GM21526 (cell line): ENCODE results near the gene INSR.

ENCODE experiments used
- ATAC-seq: cut with Tn5 transposase; IDR thresholded peaks from one replicate; pipeline ENCODE4 v1.9.1; 2021; ENCODE audit warnings: moderate library complexity; ENCODE audit not compliant: unreplicated experiment, low FRiP score

Gene INSR

GRCh38 chr19:7297742-7298141 is 3.5 kb upstream of the INSR start:
- ATAC-seq = no peak

GRCh38 chr19:7295912-7296536 is 1.8 kb upstream of the INSR start:
- no peak for ATAC-seq

- ATAC-seq = no peak
These were observed 471 bp upstream of the INSR start for GRCh38 chr19:7294558-7295212.

- ATAC-seq = no peak
These were observed 1.1 kb downstream of the INSR start for GRCh38 chr19:7292950-7293761.

- ATAC-seq = no peak
These were observed 1.8 kb downstream of the INSR start for GRCh38 chr19:7292352-7292949.

- no peak for ATAC-seq
These were observed 5.2 kb downstream of the INSR start for GRCh38 chr19:7288977-7289376.

GRCh38 chr19:7288131-7288530 is 6.1 kb downstream of the INSR start:
- no peak for ATAC-seq

- ATAC-seq = no peak
These were observed 6.5 kb downstream of the INSR start for GRCh38 chr19:7287722-7288121.

- no peak for ATAC-seq
These were observed 13.1 kb downstream of the INSR start for GRCh38 chr19:7280940-7281666.

GRCh38 chr19:7272856-7273578 is 21.2 kb downstream of the INSR start:
- no peak for ATAC-seq

GRCh38 chr19:7268705-7269098 is 25.5 kb downstream of the INSR start:
- no peak for ATAC-seq

GRCh38 chr19:7267792-7268704 is 26.2 kb downstream of the INSR start:
- ATAC-seq = no peak

- no peak for ATAC-seq
These were observed 27.4 kb downstream of the INSR start for GRCh38 chr19:7266832-7267231.

- ATAC-seq = no peak
These were observed 28.3 kb downstream of the INSR start for GRCh38 chr19:7265963-7266362.

- ATAC-seq = no peak
These were observed 29.4 kb downstream of the INSR start for GRCh38 chr19:7264858-7265257.

GRCh38 chr19:7263521-7263920 is 30.7 kb downstream of the INSR start:
- no peak for ATAC-seq

- no peak for ATAC-seq
These were observed 31.1 kb downstream of the INSR start for GRCh38 chr19:7263066-7263465.

GRCh38 chr19:7262470-7262869 is 31.7 kb downstream of the INSR start:
- no peak for ATAC-seq

GRCh38 chr19:7260161-7260560 is 34.1 kb downstream of the INSR start:
- ATAC-seq = no peak
